Measurements from ENCODE around the gene CHCHD5. TPM values are rescaled to one million over a fixed set of nuclear protein-coding genes. Genes with fewer than 3 reads are reported as not detected.

The CHCHD5 gene
- total and polyA plus RNA-seq, 2 of the 8 experiments (the other 6 are each of a cell fraction or from before 2014, with no cell fraction given): 27.2 to 71.5 TPM

GRCh38 chr2:112539306-112539705, 45.1 kb upstream of the CHCHD5 start:
- no peak overlapping the region for H3K4me3 ChIP-seq (ENCODE audit: extremely low read depth in 1 of 4, insufficient read depth in 2 of 4, low read depth in 3 of 4, low read length in 4 of 4)
- 75% methylated on average over 2 of the region's 2 CpGs; no CpG with 5 or more reads in 1 of the 2 experiments for WGBS, 2 experiments (ENCODE audit: extremely low coverage in 1 of 2, insufficient coverage in 1 of 2, insufficient read length in 1 of 2, insufficient replicate concordance in 2 of 2, low coverage in 1 of 2, low lambda C conversion rate in 2 of 2, missing lambda C conversion rate in 1 of 2)
- H3K14ac ChIP-seq (ENCODE audit: insufficient read length): no peak overlapping the region
- no peak for FAIRE-seq
- no peak overlapping the region for H3K4me2 ChIP-seq (ENCODE audit: insufficient read depth in 1 of 2, low read depth in 2 of 2, low read length in 2 of 2)
- H2AK5ac ChIP-seq (ENCODE audit: low read depth, low read length): no peak overlapping the region
- no peak overlapping the region for H3K27ac ChIP-seq (ENCODE audit: low read depth, low read length)
- peaks cover 15 to 20% of the 10 kb centered on the region in 2 experiments for H3K79me2 ChIP-seq (ENCODE audit: control insufficient read depth in 1 of 2, insufficient read depth in 2 of 2, low read length in 2 of 2)
- H2BK12ac ChIP-seq (ENCODE audit: low read depth, low read length): no peak overlapping the region
- peaks cover 2% of the 10 kb centered on the region in 2 experiments for H4K20me1 ChIP-seq (replicated peaks in 1 of 2; ENCODE audit: control insufficient read depth in 1 of 2, insufficient read depth in 2 of 2, low read length in 2 of 2)
- CTCF ChIA-PET (ENCODE audit: partially characterized antibody): no interaction called here
- H2BK120ac ChIP-seq (replicated peaks; ENCODE audit: low read depth, low read length): no peak overlapping the region
- no peak overlapping the region for H3K9ac ChIP-seq (replicated peaks in 1 of 4; ENCODE audit: extremely low read depth in 1 of 4, low read depth in 3 of 4, low read length in 3 of 4)
- no peak for DNase-seq (ENCODE audit: low read depth in 1 of 2, low spot score in 2 of 2)
- H3K18ac ChIP-seq (ENCODE audit: extremely low read depth, low read length): no peak overlapping the region
- H3K4ac ChIP-seq (replicated peaks; ENCODE audit: insufficient read length, low read depth, low read length): no peak overlapping the region
- no peak overlapping the region for H4K5ac ChIP-seq (ENCODE audit: insufficient read length, low read depth, low read length)
- no peak overlapping the region for H3K23ac ChIP-seq (ENCODE audit: insufficient read length)
- H3K27me3 ChIP-seq (replicated peaks in 1 of 4; ENCODE audit: control insufficient read depth in 3 of 4, extremely low read depth in 1 of 4, insufficient read depth in 3 of 4, low read length in 3 of 4): no peaks in the 10 kb centered on the region; a peak in 1 of 7 replicates
- H3K56ac ChIP-seq (replicated peaks; ENCODE audit: insufficient read length, low read depth, low read length): no peak overlapping the region
- no peaks in the 10 kb centered on the region for H3K9me3 ChIP-seq (ENCODE audit: insufficient read depth in 2 of 2, low read depth in 1 of 2, low read length in 1 of 2)
- H2BK5ac ChIP-seq (ENCODE audit: low read depth, low read length): no peak overlapping the region
- H3K23me2 ChIP-seq (ENCODE audit: low read depth, low read length): peaks cover 9% of the 10 kb centered on the region
- no peak overlapping the region for H2BK20ac ChIP-seq (ENCODE audit: low read length)
- POLR2A ChIA-PET (ENCODE audit: partially characterized antibody): no interaction called here
- no peak overlapping the region for H4K91ac ChIP-seq (replicated peaks; ENCODE audit: insufficient read length, low read length)
- no peak overlapping the region for H4K8ac ChIP-seq (ENCODE audit: extremely low read depth, insufficient read depth, low read length)
- peaks cover 0 to 5% (median 3%) of the 10 kb centered on the region in 4 experiments; a peak in 2 of 7 replicates for H3K4me1 ChIP-seq (replicated peaks in 1 of 4; ENCODE audit: control insufficient read depth in 3 of 4, insufficient read depth in 4 of 4, low read length in 3 of 4)
- H3K79me1 ChIP-seq (ENCODE audit: low read depth, low read length): no peaks in the 10 kb centered on the region; the same call in 1 of the 2 replicates
- H3K36me3 ChIP-seq (ENCODE audit: control insufficient read depth in 2 of 4, insufficient read depth in 4 of 4, low read length in 3 of 4): no peaks in the 10 kb centered on the region
- H2AFZ ChIP-seq (ENCODE audit: low read length): no peak overlapping the region
- no peak overlapping the region for H2BK15ac ChIP-seq (ENCODE audit: low read length)
- no peak for TF ChIP-seq RFX5 (IDR thresholded peaks at IDR 0.05; ENCODE audit: borderline replicate concordance, low read depth, low read length)
- no peak for TF ChIP-seq RAD21 (IDR thresholded peaks at IDR 0.05 in 1 of 2, conservative IDR thresholded peaks at IDR 0.05 in 1 of 2; ENCODE audit: low read depth in 2 of 2, low read length in 2 of 2)

All from H1 (cell line).